Measurements from ENCODE around the gene CST9. TPM values are rescaled to one million over a fixed set of nuclear protein-coding genes. Genes with fewer than 3 reads are reported as not detected.

The CST9 gene
- total and polyA plus RNA-seq, 2 of the 8 experiments (the other 6 are each of a cell fraction or from before 2014, with no cell fraction given): 0.05 to 0.19 TPM

DNA sequence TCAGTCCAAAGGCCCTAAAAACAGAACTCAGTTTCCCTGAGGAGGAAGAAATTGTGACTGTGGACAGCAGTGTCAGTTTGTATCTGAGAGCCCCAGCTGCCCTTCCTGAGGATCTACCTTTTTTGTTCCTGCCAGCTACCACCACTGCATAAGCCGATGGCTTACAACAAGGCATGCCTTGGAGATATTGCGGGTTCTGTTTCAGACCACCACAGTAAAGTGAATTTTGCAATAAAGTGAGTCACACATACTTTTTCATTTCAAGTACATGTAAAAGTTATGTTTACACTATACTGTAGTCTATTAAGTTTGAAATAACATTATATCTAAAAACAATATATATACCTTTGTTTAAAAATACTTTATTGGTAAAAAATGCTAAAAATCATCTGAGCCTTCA lies 41.6 kb upstream of the CST9 start:
- Histone ChIP-seq H3K18ac (ENCODE audit: extremely low read depth, low read length) (no peak overlapping the region), H4K5ac (ENCODE audit: insufficient read length, low read depth, low read length) (no peak overlapping the region), H2BK5ac (ENCODE audit: low read depth, low read length) (no peak overlapping the region), H3K79me2 (ENCODE audit: control insufficient read depth in 1 of 2, insufficient read depth in 2 of 2, low read length in 2 of 2) (no peaks in the 10 kb centered on the region), H3K4me1 (replicated peaks in 1 of 4; ENCODE audit: control insufficient read depth in 3 of 4, insufficient read depth in 4 of 4, low read length in 3 of 4) (no peaks in the 10 kb centered on the region), H3K79me1 (ENCODE audit: low read depth, low read length) (no peaks in the 10 kb centered on the region), H3K4ac (replicated peaks; ENCODE audit: insufficient read length, low read depth, low read length) (no peak overlapping the region), H2BK120ac (replicated peaks; ENCODE audit: low read depth, low read length) (no peak overlapping the region), H2AK5ac (ENCODE audit: low read depth, low read length) (no peak overlapping the region), H3K23ac (ENCODE audit: insufficient read length) (no peak overlapping the region), H3K27ac (ENCODE audit: low read depth, low read length) (no peak overlapping the region), H2BK20ac (ENCODE audit: low read length) (no peak overlapping the region), H3K4me3 (ENCODE audit: extremely low read depth in 1 of 4, insufficient read depth in 2 of 4, low read depth in 3 of 4, low read length in 4 of 4) (no peak overlapping the region), H4K91ac (replicated peaks; ENCODE audit: insufficient read length, low read length) (no peak overlapping the region), H3K36me3 (ENCODE audit: control insufficient read depth in 2 of 4, insufficient read depth in 4 of 4, low read length in 3 of 4) (no peaks in the 10 kb centered on the region), H3K9me3 (ENCODE audit: insufficient read depth in 2 of 2, low read depth in 1 of 2, low read length in 1 of 2) (no peaks in the 10 kb centered on the region), H2AFZ (ENCODE audit: low read length) (no peak overlapping the region), H3K9ac (replicated peaks in 1 of 4; ENCODE audit: extremely low read depth in 1 of 4, low read depth in 3 of 4, low read length in 3 of 4) (no peak overlapping the region), H3K23me2 (ENCODE audit: low read depth, low read length) (no peaks in the 10 kb centered on the region; the same call in 1 of the 2 replicates), H3K14ac (ENCODE audit: insufficient read length) (no peak overlapping the region), H2BK15ac (ENCODE audit: low read length) (no peak overlapping the region), H3K56ac (replicated peaks; ENCODE audit: insufficient read length, low read depth, low read length) (no peak overlapping the region), H3K27me3 (replicated peaks in 1 of 4; ENCODE audit: control insufficient read depth in 3 of 4, extremely low read depth in 1 of 4, insufficient read depth in 3 of 4, low read length in 3 of 4) (no peaks in the 10 kb centered on the region; a peak in 1 of 7 replicates), H2BK12ac (ENCODE audit: low read depth, low read length) (no peak overlapping the region), H4K8ac (ENCODE audit: extremely low read depth, insufficient read depth, low read length) (no peak overlapping the region), H4K20me1 (replicated peaks in 1 of 2; ENCODE audit: control insufficient read depth in 1 of 2, insufficient read depth in 2 of 2, low read length in 2 of 2) (no peaks in the 10 kb centered on the region), H3K4me2 (ENCODE audit: insufficient read depth in 1 of 2, low read depth in 2 of 2, low read length in 2 of 2) (no peak overlapping the region)
- TF ChIP-seq TAF7 (optimal IDR thresholded peaks at IDR 0.05; ENCODE audit: borderline replicate concordance, low read depth, low read length) (no peak), TEAD4 (IDR thresholded peaks at IDR 0.05; ENCODE audit: low read depth, low read length) (no peak), FOSL1 (IDR thresholded peaks at IDR 0.05; ENCODE audit: insufficient read depth, low read depth, low read length) (no peak), GABPA (IDR thresholded peaks at IDR 0.05; ENCODE audit: borderline replicate concordance, insufficient read depth, low read length) (no peak), KDM5A (IDR thresholded peaks at IDR 0.05; ENCODE audit: low read length) (no peak), SP4 (IDR thresholded peaks at IDR 0.05; ENCODE audit: low read length) (no peak), EZH2 (IDR thresholded peaks at IDR 0.05; ENCODE audit: low read depth, low read length, severe bottlenecking) (no peak), RNF2 (IDR thresholded peaks at IDR 0.05; ENCODE audit: borderline replicate concordance, low read depth, low read length, missing control alignments, poor library complexity, severe bottlenecking) (no peak), HDAC2 (IDR thresholded peaks at IDR 0.05; ENCODE audit: borderline replicate concordance in 1 of 2, low read depth in 2 of 2, low read length in 2 of 2) (no peak), JUN (IDR thresholded peaks at IDR 0.05; ENCODE audit: low read depth, low read length) (no peak), MAFK (IDR thresholded peaks at IDR 0.05; ENCODE audit: low read depth, low read length) (no peak), EGR1 (IDR thresholded peaks at IDR 0.05; ENCODE audit: borderline replicate concordance, low read depth, low read length) (no peak)
- DNase-seq (ENCODE audit: low read depth in 1 of 2, low spot score in 2 of 2) (no peak), FAIRE-seq (no peak)
- WGBS, 2 experiments (ENCODE audit: extremely low coverage in 1 of 2, insufficient coverage in 1 of 2, insufficient read length in 1 of 2, insufficient replicate concordance in 2 of 2, low coverage in 1 of 2, low lambda C conversion rate in 2 of 2, missing lambda C conversion rate in 1 of 2): 88% methylated on average over 2 of the region's 2 CpGs; no CpG with 5 or more reads in 1 of the 2 experiments
- ChIA-PET POLR2A (ENCODE audit: partially characterized antibody) (no interaction called here), CTCF (ENCODE audit: partially characterized antibody) (no interaction called here)
